Astrocyte (in vitro differentiated cells and primary cell): ENCODE measurements around the gene NEK6.

Experiments
- CTCF ChIP-seq: IDR thresholded peaks from 2 replicates; pipeline ENCODE4 v1.5.1; 2011; ENCODE audit warnings: low read depth, mild to moderate bottlenecking, inconsistent platforms, low read length, moderate library complexity; ENCODE audit not compliant: insufficient read depth
- EZH2 ChIP-seq: IDR thresholded peaks from 2 replicates; pipeline ENCODE4 v1.6.1; 2012; ENCODE audit warnings: mild to moderate bottlenecking, low read length, inconsistent platforms; ENCODE audit not compliant: insufficient read depth

- TF ChIP-seq CTCF: no peak
- TF ChIP-seq EZH2: no peak
Observed at GRCh38 chr9:124334568-124335319, 77.0 kb downstream of the NEK6 start.
